Measurements from ENCODE around the gene CRTC2.

CRTC2 gene

GRCh38 chr1:153970346-153970745 lies 11.9 kb upstream of the CRTC2 start:
- DNase-seq, result no peak

- DNase-seq, result no peak
Observed at GRCh38 chr1:153968972-153969371, 10.6 kb upstream of the CRTC2 start.

GRCh38 chr1:153968408-153968807 lies 10.0 kb upstream of the CRTC2 start:
- no peak for DNase-seq

GRCh38 chr1:153968000-153968363 lies 9.6 kb upstream of the CRTC2 start:
- peak; percentile 63 for DNase-seq

GRCh38 chr1:153967107-153967999 lies 8.9 kb upstream of the CRTC2 start, which contains the start of gene CREB3L4:
Gene CREB3L4, plus strand, starts transcription at chr1:153967902. Its CDS starts 624 bp downstream, at chr1:153968526.
- peak; percentile 96 for DNase-seq

- DNase-seq, result no peak
Observed at GRCh38 chr1:153963850-153964331, 5.5 kb upstream of the CRTC2 start.

- peak; percentile 94 for DNase-seq
Observed at GRCh38 chr1:153963030-153963849, 4.8 kb upstream of the CRTC2 start, which contains the start of gene SLC39A1. Gene SLC39A1, minus strand, starts transcription at chr1:153963537. Its CDS starts 822 bp downstream, at chr1:153962715.

- DNase-seq, result peak; percentile 17
Observed at GRCh38 chr1:153962088-153963029, 3.9 kb upstream of the CRTC2 start.

- DNase-seq, result no peak
Observed at GRCh38 chr1:153961421-153961820, 3.0 kb upstream of the CRTC2 start.

GRCh38 chr1:153960206-153960605 lies 1.8 kb upstream of the CRTC2 start:
- no peak for DNase-seq

GRCh38 chr1:153959454-153959853 lies 1.0 kb upstream of the CRTC2 start:
- no peak for DNase-seq

- no peak for DNase-seq
Observed at GRCh38 chr1:153958961-153959260, 499 bp upstream of the CRTC2 start.

GRCh38 chr1:153957744-153958110 lies 685 bp downstream of the CRTC2 start:
- DNase-seq, result no peak

- no peak for DNase-seq
Observed at GRCh38 chr1:153956997-153957715, 1.3 kb downstream of the CRTC2 start.

- DNase-seq, result no peak
Observed at GRCh38 chr1:153954826-153955225, 3.6 kb downstream of the CRTC2 start.

GRCh38 chr1:153953859-153954365 lies 4.5 kb downstream of the CRTC2 start:
- DNase-seq, result no peak

GRCh38 chr1:153951801-153952200 lies 6.6 kb downstream of the CRTC2 start:
- no peak for DNase-seq

- no peak for DNase-seq
Observed at GRCh38 chr1:153951183-153951582, 7.2 kb downstream of the CRTC2 start.

GRCh38 chr1:153946622-153947241 lies 11.7 kb downstream of the CRTC2 start, which contains the start of gene DENND4B:
Gene DENND4B, minus strand, starts transcription at chr1:153946718. Its CDS starts 2,344 bp downstream, at chr1:153944374.
- peak; percentile 74 for DNase-seq

GRCh38 chr1:153945795-153946621 lies 12.4 kb downstream of the CRTC2 start:
- peak; percentile 28 for DNase-seq

All from NCI-H510A (cell line).